DMS53 treated with DMSO at 0.1 percent for 48 hours (cell line): Measurements from ENCODE around the gene KLHDC7B.

Experiments
- DNase-seq: peaks from one replicate; lab custom pipeline; 2025; ENCODE audit not compliant: unreplicated experiment; lab: John Stamatoyannopoulos, UW

Gene KLHDC7B

DNA sequence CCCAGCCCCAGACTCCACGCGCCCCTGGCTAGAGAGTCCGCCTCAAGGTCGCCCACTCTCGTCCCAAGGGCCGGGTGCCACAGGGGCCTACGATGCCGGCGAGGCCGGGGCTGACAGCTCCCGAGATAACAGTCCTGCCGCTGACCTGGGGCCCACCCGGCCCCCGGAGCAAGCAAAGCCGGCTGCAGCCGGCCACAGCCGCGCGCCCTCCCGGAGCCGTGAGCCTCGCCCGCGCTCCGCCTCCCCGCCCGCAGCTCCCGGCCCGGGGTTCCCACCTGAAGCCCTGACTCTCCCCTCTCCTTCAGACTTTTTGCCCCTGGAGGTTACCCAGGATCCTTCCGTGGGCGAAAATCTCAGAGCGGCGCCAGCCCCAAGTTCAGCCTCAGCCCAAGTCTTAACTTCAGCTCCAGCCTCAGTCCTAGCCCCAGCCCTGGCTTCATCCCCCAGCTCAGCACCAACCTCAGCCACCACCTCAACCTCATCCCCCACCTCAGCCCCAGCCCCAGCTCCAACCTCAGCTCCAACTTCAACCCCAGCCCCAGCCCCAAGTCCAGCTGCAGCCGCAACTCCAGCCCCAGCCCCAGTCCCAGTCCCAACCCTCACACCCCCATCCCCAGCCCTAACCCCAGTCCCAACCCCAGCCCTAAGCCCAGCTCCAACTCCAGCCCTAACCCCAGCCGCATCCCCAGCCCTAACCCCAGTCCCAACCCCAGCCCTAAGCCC, 1.7 kb downstream of the KLHDC7B start:
- no peak for DNase-seq

GRCh38 chr22:50548040-50548920, 2.6 kb downstream of the KLHDC7B start:
- no peak for DNase-seq

DNA sequence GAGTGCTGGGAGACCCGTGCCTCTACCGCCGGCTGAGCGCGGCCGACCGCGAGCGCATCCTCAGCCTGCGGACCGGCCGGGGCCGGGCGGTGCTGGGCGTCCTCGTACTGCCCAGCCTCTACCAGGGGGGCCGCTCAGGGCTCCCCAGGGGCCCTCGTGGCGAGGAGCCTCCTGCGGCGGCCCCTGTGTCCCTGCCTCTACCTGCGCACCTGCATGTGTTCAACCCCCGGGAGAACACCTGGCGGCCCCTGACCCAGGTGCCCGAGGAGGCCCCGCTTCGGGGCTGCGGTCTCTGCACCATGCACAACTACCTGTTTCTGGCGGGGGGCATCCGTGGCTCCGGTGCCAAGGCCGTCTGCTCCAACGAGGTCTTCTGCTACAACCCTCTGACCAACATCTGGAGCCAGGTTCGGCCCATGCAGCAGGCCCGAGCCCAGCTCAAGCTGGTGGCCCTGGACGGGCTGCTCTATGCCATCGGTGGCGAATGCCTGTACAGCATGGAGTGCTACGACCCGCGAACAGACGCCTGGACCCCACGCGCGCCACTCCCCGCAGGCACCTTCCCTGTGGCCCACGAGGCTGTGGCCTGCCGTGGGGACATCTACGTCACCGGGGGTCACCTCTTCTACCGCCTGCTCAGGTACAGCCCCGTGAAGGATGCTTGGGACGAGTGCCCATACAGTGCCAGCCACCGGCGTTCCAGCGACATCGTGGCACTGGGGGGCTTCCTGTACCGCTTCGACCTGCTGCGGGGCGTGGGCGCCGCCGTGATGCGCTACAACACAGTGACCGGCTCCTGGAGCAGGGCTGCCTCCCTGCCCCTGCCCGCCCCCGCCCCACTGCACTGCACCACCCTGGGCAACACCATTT, 3.5 kb downstream of the KLHDC7B start:
- DNase-seq, result no peak

DNA sequence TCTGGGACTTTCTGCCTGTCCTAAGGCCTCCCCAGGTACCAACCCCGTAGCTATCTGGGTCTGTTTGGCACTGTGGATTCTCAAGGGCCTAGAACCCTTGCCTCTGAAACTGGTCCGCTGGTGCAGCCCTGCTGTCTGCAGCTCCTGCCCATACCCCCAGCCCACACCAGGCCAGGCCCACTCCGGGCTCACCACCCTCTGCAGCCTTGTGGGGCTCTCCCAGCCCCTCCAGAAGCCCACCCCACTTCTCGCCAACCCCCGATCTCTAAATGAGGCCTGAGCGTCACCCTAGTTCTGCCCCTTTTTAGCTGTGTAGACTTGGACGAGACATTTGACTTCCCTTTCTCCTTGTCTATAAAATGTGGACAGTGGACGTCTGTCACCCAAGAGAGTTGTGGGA, 4.7 kb downstream of the KLHDC7B start:
- no peak for DNase-seq

DNA sequence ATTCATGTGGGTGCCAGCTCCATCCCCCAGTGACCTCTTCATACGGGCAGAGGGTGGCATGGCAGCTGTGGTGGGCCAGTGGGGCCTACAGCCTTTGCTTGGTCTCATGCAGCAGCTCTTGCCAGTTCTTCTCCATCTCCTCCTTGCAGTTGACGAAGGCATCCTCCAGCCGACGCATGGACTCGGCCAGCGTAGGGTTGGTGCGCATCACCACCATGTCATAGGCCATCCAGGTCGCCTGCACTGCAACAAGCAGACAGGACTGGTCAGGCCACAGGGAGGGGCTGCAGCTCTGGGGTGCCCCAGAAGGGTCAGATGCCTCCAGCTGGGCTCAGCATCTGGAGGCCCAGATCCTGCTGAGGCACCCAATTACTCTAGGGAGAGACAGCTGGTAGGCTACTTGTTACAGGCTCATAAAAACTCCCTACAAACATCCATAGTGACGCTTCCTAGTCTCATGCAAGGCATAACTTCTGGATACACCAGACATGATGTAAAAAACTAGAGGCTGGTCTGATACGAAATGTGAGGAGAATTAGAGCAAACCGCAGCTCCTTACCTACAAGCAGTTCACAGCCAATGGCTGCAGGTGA, 5.6 kb downstream of the KLHDC7B start:
- no peak for DNase-seq

DNA sequence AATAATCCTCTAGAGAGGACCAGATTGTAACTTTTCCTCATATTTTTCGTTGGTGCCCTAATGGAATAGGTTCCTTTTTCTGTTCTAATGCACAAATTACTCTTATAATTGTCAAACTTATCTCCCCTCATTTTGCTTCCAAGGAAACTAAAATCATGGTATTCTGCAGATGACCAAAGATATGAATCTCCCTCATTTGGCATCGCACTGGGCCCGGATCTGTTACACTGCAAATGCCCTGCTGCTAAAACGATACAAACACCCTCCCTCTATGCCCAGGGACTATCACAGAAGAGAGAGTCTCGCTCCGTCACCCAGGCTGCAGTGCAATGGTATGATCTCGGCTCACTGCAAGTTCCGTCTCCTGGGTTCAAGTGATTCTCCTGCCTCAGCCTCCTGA, 7.6 kb downstream of the KLHDC7B start:
- no peak for DNase-seq

GRCh38 chr22:50556703-50557102, 11.0 kb downstream of the KLHDC7B start:
- DNase-seq, result no peak

DNA sequence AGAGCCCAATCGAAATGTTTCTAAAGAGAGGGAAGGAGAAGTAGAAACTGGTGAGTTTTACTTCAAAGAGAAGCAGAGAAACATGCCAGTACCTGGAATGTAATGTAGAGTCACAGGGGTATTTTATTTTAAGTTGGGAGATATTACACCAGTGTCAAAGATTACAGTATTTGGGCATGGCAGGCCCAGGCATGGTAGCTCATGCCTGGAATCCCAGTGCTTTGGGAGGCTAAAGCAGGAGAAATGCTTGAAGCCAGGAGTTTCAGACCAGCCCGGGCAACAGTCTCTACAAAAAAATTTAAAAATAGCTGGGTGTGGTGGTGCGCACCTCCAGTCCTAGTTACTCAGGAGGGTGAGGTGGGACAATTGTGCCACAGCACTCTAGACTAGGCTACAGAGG, 14.3 kb downstream of the KLHDC7B start:
- DNase-seq, result no peak

GRCh38 chr22:50561401-50562358, 16.0 kb downstream of the KLHDC7B start:
- no peak for DNase-seq

- peak; percentile 90 for DNase-seq
Measured at GRCh38 chr22:50562523-50563412, 17.1 kb downstream of the KLHDC7B start, which contains the start of gene SYCE3. SYCE3 (minus strand) TSS chr22:50562919; CDS start chr22:50556405, 6,514 bp downstream.

- no peak for DNase-seq
Measured at GRCh38 chr22:50563413-50564160, 17.9 kb downstream of the KLHDC7B start.

GRCh38 chr22:50564289-50564688, 18.6 kb downstream of the KLHDC7B start:
- no peak for DNase-seq

GRCh38 chr22:50567721-50568252, 22.1 kb downstream of the KLHDC7B start:
- no peak for DNase-seq

- peak; percentile 4 for DNase-seq
Measured at GRCh38 chr22:50568626-50569025, 22.9 kb downstream of the KLHDC7B start.

DNA sequence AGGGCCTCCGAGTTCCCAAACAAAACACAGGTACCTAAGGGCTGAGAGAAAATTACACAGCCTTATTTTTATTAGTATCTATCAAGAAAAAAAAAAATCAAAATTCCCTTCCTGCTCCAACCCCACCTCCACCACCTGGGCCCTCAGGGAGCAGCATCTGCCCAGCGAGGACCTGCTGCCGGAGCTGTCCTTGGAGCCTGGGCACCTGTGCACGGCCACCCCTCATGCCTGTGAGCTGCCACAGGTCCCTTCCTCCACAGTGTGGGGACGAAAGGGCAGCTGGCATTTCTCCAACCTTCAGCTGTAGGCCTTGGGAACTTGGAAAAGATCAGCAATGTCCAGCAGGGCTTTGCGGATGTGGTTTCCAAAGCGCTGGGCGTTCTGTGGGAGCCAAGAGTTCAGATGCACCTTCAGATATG, 23.4 kb downstream of the KLHDC7B start:
- DNase-seq, result no peak

- no peak for DNase-seq
Measured at GRCh38 chr22:50569896-50570535, 24.3 kb downstream of the KLHDC7B start.

DNA sequence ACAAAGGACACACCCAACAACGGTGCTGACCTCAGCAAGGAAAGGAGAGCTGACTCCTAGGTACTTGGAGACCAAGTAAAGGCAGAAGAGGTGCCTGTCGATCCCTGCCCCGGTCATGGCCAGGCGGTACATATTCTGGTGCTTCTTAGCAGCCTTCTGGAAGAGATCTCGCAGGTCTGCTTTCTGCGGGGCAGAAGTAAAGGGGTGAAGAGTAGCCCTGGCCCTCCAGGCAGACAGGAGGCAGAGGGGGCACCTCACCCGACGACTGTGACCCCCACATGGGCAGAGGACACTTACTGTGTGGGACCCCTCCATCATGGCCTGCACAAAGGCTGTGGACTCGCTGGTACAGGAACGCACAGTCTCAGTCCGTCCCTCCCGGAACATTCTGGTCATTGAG, 25.2 kb downstream of the KLHDC7B start:
- DNase-seq, result no peak
